Mucosa of gallbladder (tissue), 1 donor: ENCODE results near the gene AK5. TPM values are rescaled to one million over a fixed set of nuclear protein-coding genes. Genes with fewer than 3 reads are reported as not detected.

Experiments used
- DNase-seq: peaks from one replicate; pipeline ENCODE4 v3.0.0-alpha.2; 2020; ENCODE audit warnings: low spot score
- total RNA-seq: library from RNA; stranded (reverse); gene quantifications from one replicate; pipeline ENCODE4 v1.2.1, GENCODE V29; 2021
- donor health status: DM: no; HTN: no; CAD: no.

Gene AK5
- total RNA-seq, 1 donor from 2014 or later = 1.2 TPM

DNA sequence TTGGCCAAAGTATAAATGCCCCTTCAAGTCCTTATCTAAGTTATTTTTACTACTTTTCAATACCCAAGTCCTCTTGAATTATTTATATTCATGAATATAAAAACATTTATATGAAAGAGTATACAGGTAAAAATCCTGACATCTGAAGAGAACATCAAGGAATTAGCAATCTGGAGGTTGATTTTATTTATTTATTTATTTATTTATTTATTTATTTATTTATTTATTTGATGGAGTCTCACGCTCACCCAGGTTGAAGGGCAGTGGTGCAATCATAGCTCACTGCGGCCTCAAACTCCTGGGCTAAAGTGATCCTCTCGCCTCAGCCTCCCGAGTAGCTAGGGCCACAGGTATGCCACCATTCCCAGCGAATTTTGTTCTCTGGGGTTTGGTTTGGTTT lies 307.4 kb downstream of the AK5 start:
- no peak for DNase-seq

DNA sequence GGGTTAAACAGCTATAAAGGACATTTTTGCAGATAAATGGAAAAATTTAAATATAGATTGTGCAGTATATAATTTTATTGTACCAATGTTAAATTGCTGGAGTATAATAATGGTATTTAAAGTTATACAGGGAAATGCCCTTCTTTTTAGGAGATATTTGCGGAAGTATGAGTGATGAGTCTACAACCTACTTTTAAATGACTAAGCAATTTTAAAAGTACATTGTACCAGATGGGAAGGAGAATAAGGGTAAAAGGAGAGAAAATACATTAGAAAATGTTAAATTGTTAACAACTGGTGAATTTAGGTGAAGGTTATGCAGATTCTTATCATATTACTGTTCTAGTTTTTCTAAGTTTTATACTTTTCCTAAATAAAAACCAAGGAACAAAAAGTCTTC lies 308.8 kb downstream of the AK5 start:
- DNase-seq = no peak

DNA sequence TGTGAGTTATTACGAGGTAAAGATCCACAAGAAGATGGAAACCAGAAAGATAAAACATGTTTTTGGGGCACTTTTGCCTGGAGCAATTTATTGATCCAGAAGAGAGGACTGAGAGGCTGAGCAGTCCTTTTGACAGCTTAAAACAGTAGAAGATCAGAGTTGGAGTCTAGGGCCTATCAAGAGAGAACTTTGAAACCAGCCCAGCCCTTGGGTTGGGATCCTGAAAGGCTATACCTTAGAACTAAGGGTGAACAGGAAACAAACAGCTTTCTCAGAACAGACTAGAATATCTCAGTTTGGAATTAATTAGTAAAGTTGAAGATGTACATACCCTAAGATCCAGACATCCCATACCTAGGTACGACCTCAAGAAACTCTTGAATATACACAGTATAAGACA lies 311.1 kb downstream of the AK5 start:
- no peak for DNase-seq

DNA sequence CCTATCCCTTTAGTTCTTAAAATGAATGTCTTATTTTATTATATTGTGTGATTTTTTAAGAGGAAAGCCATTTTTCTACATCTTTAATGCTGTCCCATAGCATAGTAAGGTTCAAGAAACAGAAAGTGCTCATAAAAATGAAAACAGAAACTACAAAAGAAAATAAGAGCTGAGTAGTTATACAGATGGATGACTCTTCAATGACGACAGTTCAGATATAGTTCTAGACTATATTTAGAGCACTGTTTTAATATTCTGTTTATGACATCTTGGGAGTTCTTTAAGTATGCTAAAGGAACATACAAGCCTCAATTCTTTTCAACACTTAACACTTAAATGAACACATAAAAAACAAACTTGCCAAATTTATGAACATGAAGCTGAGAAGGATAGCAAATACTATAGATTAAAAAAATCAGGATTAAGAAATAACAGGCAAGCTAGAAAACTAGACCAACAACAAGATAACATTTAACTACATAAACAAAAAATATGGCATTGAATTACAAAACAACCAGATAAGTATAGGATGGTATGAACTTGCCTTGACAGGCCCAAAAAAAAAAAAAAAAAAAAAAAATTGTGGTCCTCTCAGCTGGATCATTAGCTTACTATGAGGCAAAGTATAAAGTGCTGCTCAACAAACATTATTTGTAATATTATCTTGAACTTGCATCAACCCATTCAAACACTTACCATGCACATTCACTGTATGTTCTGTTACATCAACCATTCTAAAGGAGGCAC lies 312.7 kb downstream of the AK5 start:
- DNase-seq = no peak

DNA sequence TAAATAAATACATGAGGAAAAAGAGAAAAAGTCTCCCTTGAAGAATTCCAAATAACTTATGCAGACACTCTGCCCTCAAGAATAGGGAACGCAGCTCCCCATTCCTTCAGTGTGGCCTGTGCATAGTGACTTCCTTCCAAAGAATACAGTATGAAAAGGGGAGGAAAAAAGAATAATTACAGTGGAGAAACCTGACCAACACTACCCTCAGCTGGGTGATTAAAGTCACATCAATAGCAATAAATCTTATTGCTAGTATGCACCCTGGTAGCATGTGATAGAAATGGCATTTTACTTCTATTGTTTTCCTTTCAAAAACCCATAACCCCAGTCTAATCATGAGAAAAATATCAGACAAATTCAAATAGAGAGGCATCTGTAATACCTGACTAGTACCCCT lies 315.5 kb downstream of the AK5 start:
- no peak for DNase-seq

DNA sequence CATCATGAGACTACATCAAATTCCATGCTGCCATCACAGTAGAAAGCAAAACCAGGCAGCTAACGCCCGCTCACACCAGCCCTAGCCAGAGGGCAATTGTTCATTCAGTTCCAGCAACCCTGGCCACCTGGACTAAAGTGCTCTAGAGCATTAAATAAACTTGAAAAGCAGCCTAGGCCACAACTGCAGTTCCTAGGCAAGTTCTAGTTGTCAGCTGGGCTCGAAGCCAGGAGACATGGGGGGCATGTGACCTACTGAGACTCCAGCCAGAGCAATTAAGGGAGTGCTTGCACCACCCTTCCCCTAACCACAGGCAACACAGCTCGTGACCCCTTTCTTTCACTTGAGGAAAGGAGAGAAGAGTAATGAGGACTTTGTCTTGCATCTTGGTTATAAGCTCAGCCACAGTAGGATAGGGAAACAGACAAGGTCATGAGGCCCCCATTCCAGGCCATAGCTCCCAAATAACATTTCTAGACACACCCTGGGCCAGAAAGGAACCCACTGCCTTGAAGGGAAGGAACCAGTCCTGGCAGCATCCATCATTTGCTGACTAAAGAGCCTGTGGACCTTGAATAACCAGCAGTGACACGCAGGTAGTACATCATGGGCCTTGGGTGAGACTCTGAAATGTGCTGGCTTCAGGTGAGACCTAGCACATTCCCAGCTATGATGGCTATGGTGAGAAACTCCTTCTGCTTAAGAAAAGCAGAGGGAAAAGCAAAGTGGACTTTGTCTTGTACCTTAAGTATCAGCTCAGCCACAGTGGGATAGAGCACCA lies 323.6 kb downstream of the AK5 start:
- DNase-seq = peak; percentile 61

DNA sequence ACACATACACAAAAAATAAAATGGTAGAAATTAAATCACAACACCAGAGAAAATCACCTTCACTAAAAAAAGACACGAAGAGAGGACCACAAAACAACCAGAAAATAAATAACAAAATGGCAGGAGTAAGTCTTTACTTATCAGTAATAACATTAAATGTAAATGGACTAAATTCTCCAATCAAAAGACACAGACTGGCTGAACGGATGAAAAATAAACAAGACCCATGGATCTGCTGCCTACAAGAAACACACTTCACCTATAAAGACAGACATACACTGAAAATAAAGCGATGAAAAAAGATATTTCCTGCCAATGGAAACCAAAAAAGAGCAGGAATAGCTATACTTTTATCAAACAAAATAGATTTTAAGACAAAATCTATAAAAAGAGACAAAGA lies 327.1 kb downstream of the AK5 start:
- no peak for DNase-seq

Other genes starting within 250 kb of the AK5 start
- gene PIGK, start 62.6 kb upstream of the AK5 start, total RNA-seq = 32.5 TPM